ENCODE results near the gene MMP10. TPM values are rescaled to one million over a fixed set of nuclear protein-coding genes. Genes with fewer than 3 reads are reported as not detected.

The MMP10 gene
- total RNA-seq, 4 donors from 2014 or later, result not detected

DNA sequence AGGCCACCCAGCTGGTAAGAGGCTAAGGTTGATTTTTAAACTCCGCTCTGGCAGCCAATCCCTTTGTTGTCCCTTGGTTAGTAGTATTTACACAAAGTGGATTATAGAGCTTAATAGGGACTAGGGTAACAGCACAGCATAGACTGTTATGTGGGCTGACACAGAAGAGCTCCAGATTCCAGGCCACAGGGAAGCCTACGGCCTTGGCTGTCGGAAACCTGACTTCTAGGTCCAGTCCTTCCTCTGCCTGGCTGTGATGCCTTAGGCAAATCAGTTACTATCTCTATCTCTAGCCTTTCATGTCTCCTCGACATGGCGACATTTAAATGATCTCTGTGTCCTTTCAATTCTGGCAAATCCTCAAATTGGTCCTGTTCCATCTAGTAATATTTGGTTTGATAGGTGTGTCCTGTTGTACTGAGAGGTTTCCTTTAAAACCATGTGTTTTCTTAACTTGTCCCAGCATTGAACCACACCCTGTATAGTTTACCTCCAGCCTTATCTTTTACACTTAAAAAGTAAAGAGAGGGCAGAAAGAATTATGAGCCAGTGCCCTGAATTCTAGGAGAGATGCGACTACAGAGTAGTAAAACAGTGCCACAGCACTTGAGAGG is 13.4 kb upstream of the MMP10 start:
- TF ChIP-seq CTCF (IDR thresholded peaks at IDR 0.05) (no peak), POLR2A (IDR thresholded peaks at IDR 0.05) (no peak)
- no peak overlapping the region for H3K27ac ChIP-seq
- H3K4me3 ChIP-seq, result no peak overlapping the region
- peaks cover 0 to 37% (median 2%) of the 10 kb centered on the region in 4 donors for H3K27me3 ChIP-seq
- DNase-seq, result no peak
- H3K36me3 ChIP-seq, result no peaks in the 10 kb centered on the region
- H3K9me3 ChIP-seq, result no peaks in the 10 kb centered on the region
- WGBS, 2 donors, result 74 to 84% methylated on average over 5 to 6 of the region's 6 CpGs
- intact Hi-C loops (cut with DNase I), result no loop called here
- no peaks in the 10 kb centered on the region for H3K4me1 ChIP-seq

DNA sequence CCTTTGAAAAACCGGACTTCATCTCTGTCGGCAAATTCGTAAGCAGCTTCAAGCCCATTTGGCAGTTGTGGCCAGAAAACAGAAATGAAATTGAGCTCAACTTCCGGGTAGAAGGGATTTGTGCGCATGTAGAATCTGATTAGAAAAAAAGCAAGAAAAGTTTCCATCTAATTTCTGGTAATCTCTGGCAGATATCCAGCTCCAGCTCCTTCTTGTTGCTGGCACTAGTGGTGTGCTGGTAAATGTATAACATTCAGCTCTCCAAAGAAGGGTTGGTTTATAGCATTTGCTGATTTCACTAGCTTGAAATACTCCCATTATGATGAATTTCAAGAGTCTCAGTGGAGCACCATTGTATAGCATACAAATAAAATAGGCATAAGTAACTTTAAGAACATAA is 12.2 kb upstream of the MMP10 start:
- Histone ChIP-seq H3K4me3 (no peak overlapping the region), H3K27ac (no peak overlapping the region), H3K9me3 (no peaks in the 10 kb centered on the region), H3K36me3 (no peaks in the 10 kb centered on the region), H3K4me1 (no peaks in the 10 kb centered on the region), H3K27me3 (peaks cover 0 to 48% (median 2%) of the 10 kb centered on the region in 4 donors)
- no peak for DNase-seq
- TF ChIP-seq CTCF (IDR thresholded peaks at IDR 0.05) (no peak), POLR2A (IDR thresholded peaks at IDR 0.05) (no peak)
- intact Hi-C loops (cut with DNase I), result no loop called here
- WGBS, 2 donors, result 68 to 87% methylated on average over 5 of the region's 5 CpGs

DNA sequence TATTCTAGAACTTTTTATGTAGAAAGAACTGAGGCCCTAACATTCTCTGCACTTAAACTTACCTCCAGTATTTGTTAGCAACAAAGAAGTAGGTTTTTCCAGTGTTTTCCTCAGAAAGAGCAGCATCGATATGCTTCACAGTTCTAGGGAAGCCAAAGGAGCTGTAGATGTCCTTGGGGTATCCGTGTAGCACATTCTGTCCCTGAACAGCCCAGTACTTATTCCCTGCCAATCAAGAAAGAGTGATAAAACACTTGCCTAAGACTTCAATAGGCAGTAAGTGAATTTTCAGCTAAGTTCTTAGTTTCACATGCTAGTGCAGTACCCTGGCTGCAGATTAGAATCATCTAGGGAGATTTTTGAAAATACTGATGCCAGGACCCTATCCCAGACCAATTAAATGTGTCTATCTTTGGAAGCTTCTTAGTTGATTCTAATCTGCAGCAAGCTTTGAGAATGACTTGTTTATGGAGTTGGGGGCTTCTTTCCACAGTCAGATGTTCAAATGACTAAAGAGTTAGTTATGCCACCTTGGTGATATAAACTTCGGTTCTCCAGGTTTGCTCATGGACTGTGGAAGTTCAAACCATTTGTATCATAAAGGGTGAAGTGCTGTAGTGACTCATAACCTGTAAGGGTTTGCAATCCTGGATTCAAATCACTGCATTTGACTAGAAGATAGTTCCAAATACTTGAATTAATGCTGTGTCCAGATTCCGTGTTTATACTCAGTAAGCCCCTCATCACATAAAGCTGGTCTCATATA is 11.0 kb upstream of the MMP10 start:
- Histone ChIP-seq H3K36me3 (no peaks in the 10 kb centered on the region), H3K4me3 (no peak overlapping the region), H3K4me1 (no peaks in the 10 kb centered on the region), H3K9me3 (no peaks in the 10 kb centered on the region), H3K27me3 (peaks cover 0 to 46% (median 2%) of the 10 kb centered on the region in 4 donors), H3K27ac (no peak overlapping the region)
- intact Hi-C loops (cut with DNase I), result no loop called here
- TF ChIP-seq POLR2A (IDR thresholded peaks at IDR 0.05), result no peak
- no peak for TF ChIP-seq CTCF (IDR thresholded peaks at IDR 0.05)
- DNase-seq, result no peak
- WGBS, 2 donors, result 61 to 81% methylated on average over 4 of the region's 4 CpGs

GRCh38 chr11:102788334-102788995 is 8.0 kb upstream of the MMP10 start:
- H3K4me1 ChIP-seq, result no peaks in the 10 kb centered on the region
- H3K36me3 ChIP-seq, result no peaks in the 10 kb centered on the region
- H3K4me3 ChIP-seq, result no peak overlapping the region
- TF ChIP-seq POLR2A (IDR thresholded peaks at IDR 0.05) (no peak), CTCF (IDR thresholded peaks at IDR 0.05) (no peak)
- DNase-seq, result no peak
- 45 to 59% methylated on average over 8 of the region's 8 CpGs for WGBS, 2 donors
- peaks cover 0 to 60% (median 0%) of the 10 kb centered on the region in 4 donors for H3K27me3 ChIP-seq
- no peak overlapping the region for H3K27ac ChIP-seq
- H3K9me3 ChIP-seq, result no peaks in the 10 kb centered on the region
- intact Hi-C loops (cut with DNase I), result no loop called here

DNA sequence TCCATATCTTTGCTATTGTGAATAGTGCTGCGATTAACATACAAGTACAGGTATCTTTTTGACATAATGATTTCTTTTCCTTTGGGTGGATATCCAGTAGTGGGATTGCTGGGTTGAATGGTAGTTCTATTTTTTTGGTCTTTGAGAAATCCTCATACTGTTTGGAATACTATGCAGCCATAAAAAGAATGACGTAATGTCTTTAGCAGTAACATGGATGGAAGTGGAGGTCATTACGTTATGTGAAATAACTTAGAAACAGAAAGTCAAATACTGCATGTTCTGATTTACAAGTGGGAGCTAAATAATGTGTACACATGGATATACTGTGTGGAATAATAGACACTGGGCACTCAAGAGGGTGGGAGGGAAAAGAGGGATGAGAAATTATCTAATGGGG is 4.0 kb upstream of the MMP10 start:
- H3K4me3 ChIP-seq, result no peak overlapping the region
- no peak for TF ChIP-seq CTCF (IDR thresholded peaks at IDR 0.05)
- no peak for TF ChIP-seq POLR2A (IDR thresholded peaks at IDR 0.05)
- H3K36me3 ChIP-seq, result no peaks in the 10 kb centered on the region
- DNase-seq, result no peak
- H3K27ac ChIP-seq, result no peak overlapping the region
- H3K27me3 ChIP-seq, result peaks cover 0 to 63% (median 0%) of the 10 kb centered on the region in 4 donors
- no peaks in the 10 kb centered on the region for H3K9me3 ChIP-seq
- intact Hi-C loops (cut with DNase I), result no loop called here
- WGBS, 2 donors, result 59 to 62% methylated on average over 3 of the region's 3 CpGs
- H3K4me1 ChIP-seq, result peaks cover 0 to 9% (median 0%) of the 10 kb centered on the region in 3 donors

Data from esophagus squamous epithelium (tissue), 5 donors.